PC-3 (cell line): ENCODE results near the gene SEMA4G.

Experiments used
- CTCF ChIP-seq: fragments of 300-600 bp; sonication (generic); conservative IDR thresholded peaks from 2 replicates; pipeline ENCODE4 v1.5.1; 2017; ENCODE audit warnings: antibody characterized with exemption, low read depth, mild to moderate bottlenecking, low read length
- EZH2 ChIP-seq: fragments of 300-600 bp; sonication (generic); IDR thresholded peaks from one replicate; pipeline ENCODE4 v1.6.1; 2017; ENCODE audit warnings: antibody characterized with exemption, mild to moderate bottlenecking, low read length; ENCODE audit not compliant: unreplicated experiment
- EZH2phosphoT487 ChIP-seq: fragments of 300-600 bp; sonication (generic); IDR thresholded peaks from 2 replicates; pipeline ENCODE4 v1.6.1; 2018; ENCODE audit warnings: mild to moderate bottlenecking, antibody characterized with exemption, low read length, borderline replicate concordance

GRCh38 chr10:100948916-100949315, 20.4 kb upstream of the SEMA4G start:
- TF ChIP-seq CTCF: no peak
- no peak for TF ChIP-seq EZH2
- no peak for TF ChIP-seq EZH2phosphoT487
